ENCODE results near the gene GIT2. TPM values are rescaled to one million over a fixed set of nuclear protein-coding genes. Genes with fewer than 3 reads are reported as not detected.

The GIT2 gene
- total RNA-seq, 1 donor: 43.4 TPM

DNA sequence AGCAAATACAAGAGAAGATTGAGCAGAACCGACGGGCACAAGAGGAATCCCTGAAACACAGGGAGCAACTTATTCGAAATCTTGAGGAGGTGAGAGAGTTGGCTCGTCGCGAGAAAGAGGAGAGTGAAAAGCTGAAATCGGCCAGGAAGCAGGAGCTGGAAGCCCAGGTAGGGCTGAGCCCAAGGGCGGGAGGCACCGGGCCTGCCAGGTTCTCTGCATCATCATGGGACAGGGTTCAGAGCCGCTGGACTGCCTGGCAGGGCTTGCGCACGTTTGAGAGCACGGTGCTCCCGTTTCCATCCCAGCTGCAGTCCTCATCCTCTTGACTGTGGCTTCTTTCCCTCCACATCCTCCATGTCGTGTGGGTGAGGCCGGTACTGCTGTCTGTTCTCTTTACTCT, 81.7 kb downstream of the GIT2 start:
- no peaks in the 10 kb centered on the region for H3K4me1 ChIP-seq (ENCODE audit: insufficient read depth, low read length)
- H4K20me1 ChIP-seq (ENCODE audit: insufficient read depth, low read length): no peaks in the 10 kb centered on the region
- no peaks in the 10 kb centered on the region for H3K27me3 ChIP-seq (ENCODE audit: insufficient read depth, low read length)
- no peak overlapping the region for H3K4me2 ChIP-seq (ENCODE audit: insufficient read depth, low read length)
- DNase-seq (ENCODE audit: insufficient read length, low spot score, missing footprints): no peak
- TF ChIP-seq, protein P1, sequence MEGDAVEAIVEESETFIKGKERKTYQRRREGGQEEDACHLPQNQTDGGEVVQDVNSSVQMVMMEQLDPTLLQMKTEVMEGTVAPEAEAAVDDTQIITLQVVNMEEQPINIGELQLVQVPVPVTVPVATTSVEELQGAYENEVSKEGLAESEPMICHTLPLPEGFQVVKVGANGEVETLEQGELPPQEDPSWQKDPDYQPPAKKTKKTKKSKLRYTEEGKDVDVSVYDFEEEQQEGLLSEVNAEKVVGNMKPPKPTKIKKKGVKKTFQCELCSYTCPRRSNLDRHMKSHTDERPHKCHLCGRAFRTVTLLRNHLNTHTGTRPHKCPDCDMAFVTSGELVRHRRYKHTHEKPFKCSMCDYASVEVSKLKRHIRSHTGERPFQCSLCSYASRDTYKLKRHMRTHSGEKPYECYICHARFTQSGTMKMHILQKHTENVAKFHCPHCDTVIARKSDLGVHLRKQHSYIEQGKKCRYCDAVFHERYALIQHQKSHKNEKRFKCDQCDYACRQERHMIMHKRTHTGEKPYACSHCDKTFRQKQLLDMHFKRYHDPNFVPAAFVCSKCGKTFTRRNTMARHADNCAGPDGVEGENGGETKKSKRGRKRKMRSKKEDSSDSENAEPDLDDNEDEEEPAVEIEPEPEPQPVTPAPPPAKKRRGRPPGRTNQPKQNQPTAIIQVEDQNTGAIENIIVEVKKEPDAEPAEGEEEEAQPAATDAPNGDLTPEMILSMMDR (IDR thresholded peaks at IDR 0.05; ENCODE audit: extremely low read depth, low read depth, low read length): no peak
- no peak overlapping the region for H2AFZ ChIP-seq (ENCODE audit: low read length)
- peaks cover 66% of the 10 kb centered on the region for H3K36me3 ChIP-seq (ENCODE audit: insufficient read depth, low read length)
- no peak overlapping the region for H3K27ac ChIP-seq (ENCODE audit: low read depth, low read length)
- no peaks in the 10 kb centered on the region for H3K9me3 ChIP-seq (ENCODE audit: low read depth, low read length)
- no peaks in the 10 kb centered on the region for H3K79me2 ChIP-seq (ENCODE audit: insufficient read depth, low read length)
- no peak overlapping the region for H3K4me3 ChIP-seq (ENCODE audit: insufficient read depth, low read length)

DNA sequence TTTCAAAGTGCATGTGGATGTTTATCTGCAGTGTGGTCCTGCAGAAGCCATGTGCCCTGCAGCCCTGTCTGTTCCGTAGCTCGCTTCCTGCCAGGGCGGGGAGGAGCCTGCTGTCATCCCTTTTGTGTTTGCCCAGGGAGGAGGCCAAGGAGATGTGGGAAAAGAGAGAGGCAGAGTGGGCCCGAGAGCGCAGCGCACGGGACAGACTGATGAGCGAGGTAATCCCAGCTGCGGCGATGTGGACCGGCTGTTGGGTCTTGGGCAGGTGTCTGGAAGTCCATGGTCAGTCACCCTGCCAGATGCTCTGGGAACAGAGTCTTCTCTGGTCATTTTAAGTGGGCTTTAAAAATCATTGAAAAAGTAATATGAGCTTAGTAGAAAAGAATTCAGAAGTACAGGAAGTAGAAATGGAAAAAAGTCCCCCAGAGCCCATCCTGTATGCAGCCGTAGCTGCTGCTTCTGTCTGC, 83.3 kb downstream of the GIT2 start:
- Histone ChIP-seq H3K9me3 (ENCODE audit: low read depth, low read length) (no peaks in the 10 kb centered on the region), H3K27me3 (ENCODE audit: insufficient read depth, low read length) (no peaks in the 10 kb centered on the region), H3K36me3 (ENCODE audit: insufficient read depth, low read length) (peaks cover 77% of the 10 kb centered on the region), H3K4me1 (ENCODE audit: insufficient read depth, low read length) (no peaks in the 10 kb centered on the region), H3K27ac (ENCODE audit: low read depth, low read length) (no peak overlapping the region), H4K20me1 (ENCODE audit: insufficient read depth, low read length) (no peaks in the 10 kb centered on the region), H3K4me2 (ENCODE audit: insufficient read depth, low read length) (no peak overlapping the region), H2AFZ (ENCODE audit: low read length) (no peak overlapping the region), H3K79me2 (ENCODE audit: insufficient read depth, low read length) (no peaks in the 10 kb centered on the region), H3K4me3 (ENCODE audit: insufficient read depth, low read length) (no peak overlapping the region)
- DNase-seq (ENCODE audit: insufficient read length, low spot score, missing footprints): no peak
- TF ChIP-seq, protein P1 (IDR thresholded peaks at IDR 0.05; ENCODE audit: extremely low read depth, low read depth, low read length): no peak

DNA sequence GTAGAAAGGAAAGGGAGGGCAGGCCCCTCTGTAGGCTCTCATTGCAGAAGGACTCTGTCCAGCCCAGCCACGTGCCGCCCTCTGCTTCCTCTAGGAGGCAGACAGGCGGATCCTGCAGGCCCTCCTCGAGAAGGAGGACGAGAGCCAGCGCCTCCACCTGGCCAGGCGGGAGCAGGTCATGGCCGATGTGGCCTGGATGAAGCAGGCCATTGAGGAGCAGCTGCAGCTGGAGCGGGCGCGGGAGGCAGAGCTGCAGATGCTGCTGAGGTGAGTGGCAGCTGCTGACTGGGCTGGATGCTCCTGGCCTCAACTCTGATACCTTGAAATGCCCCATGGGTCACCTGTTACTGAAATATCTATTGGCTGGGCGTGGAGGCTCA, 85.2 kb downstream of the GIT2 start:
- Histone ChIP-seq H3K9me3 (ENCODE audit: low read depth, low read length) (no peaks in the 10 kb centered on the region), H3K4me1 (ENCODE audit: insufficient read depth, low read length) (no peaks in the 10 kb centered on the region), H3K36me3 (ENCODE audit: insufficient read depth, low read length) (peaks cover 76% of the 10 kb centered on the region), H2AFZ (ENCODE audit: low read length) (no peak overlapping the region), H4K20me1 (ENCODE audit: insufficient read depth, low read length) (no peaks in the 10 kb centered on the region), H3K27me3 (ENCODE audit: insufficient read depth, low read length) (no peaks in the 10 kb centered on the region), H3K4me2 (ENCODE audit: insufficient read depth, low read length) (no peak overlapping the region), H3K4me3 (ENCODE audit: insufficient read depth, low read length) (no peak overlapping the region), H3K27ac (ENCODE audit: low read depth, low read length) (no peak overlapping the region), H3K79me2 (ENCODE audit: insufficient read depth, low read length) (no peaks in the 10 kb centered on the region)
- TF ChIP-seq, protein P1 (IDR thresholded peaks at IDR 0.05; ENCODE audit: extremely low read depth, low read depth, low read length): peak; percentile 44
- peak; percentile 92 for DNase-seq (ENCODE audit: insufficient read length, low spot score, missing footprints)

DNA sequence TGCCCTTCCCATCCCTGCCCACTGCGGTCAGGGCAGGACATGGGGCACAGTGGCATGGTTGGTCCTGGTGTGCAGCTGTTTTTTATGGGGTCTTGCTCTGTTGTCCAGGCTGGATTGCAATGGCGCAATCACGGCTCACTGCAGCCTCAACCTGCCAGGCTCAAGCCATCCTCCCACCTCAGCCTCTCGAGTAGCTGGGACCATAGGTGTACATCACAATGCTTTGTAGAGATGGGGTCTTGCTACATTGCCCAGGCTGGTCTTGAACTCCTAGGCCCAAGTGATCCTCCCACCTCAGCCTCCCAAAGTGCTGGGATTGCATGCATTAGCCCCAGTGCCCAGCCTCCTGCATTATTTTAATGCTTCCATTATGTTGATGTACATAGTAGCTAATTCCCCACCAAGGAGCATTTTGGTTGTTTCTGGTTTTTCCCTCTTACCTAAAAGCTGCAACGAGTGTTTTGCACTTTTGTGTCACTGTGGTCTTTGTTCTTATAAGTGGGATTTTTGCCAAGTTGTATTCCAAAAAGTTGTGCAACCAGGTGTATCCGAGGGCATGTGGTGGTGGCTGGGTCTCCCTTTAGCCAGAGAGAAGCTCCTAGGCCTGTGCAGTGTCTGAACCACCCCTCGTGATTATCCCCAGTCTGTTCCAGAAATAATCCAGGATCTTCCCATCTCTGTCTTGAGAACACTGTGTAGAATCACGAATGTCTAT, 85.8 kb downstream of the GIT2 start:
- no peaks in the 10 kb centered on the region for H3K9me3 ChIP-seq (ENCODE audit: low read depth, low read length)
- no peak for DNase-seq (ENCODE audit: insufficient read length, low spot score, missing footprints)
- no peak overlapping the region for H3K4me3 ChIP-seq (ENCODE audit: insufficient read depth, low read length)
- no peaks in the 10 kb centered on the region for H3K27me3 ChIP-seq (ENCODE audit: insufficient read depth, low read length)
- H2AFZ ChIP-seq (ENCODE audit: low read length): no peak overlapping the region
- H4K20me1 ChIP-seq (ENCODE audit: insufficient read depth, low read length): no peaks in the 10 kb centered on the region
- peaks cover 77% of the 10 kb centered on the region for H3K36me3 ChIP-seq (ENCODE audit: insufficient read depth, low read length)
- no peaks in the 10 kb centered on the region for H3K79me2 ChIP-seq (ENCODE audit: insufficient read depth, low read length)
- no peaks in the 10 kb centered on the region for H3K4me1 ChIP-seq (ENCODE audit: insufficient read depth, low read length)
- no peak overlapping the region for H3K4me2 ChIP-seq (ENCODE audit: insufficient read depth, low read length)
- TF ChIP-seq, protein P1 (IDR thresholded peaks at IDR 0.05; ENCODE audit: extremely low read depth, low read depth, low read length): no peak
- H3K27ac ChIP-seq (ENCODE audit: low read depth, low read length): no peak overlapping the region

All from osteoblast (primary cell).